ENCODE results near the gene CCDC174.
A peak's percentile ranks its signal among the peaks of the same experiment; 100 is the strongest.

Gene CCDC174

DNA sequence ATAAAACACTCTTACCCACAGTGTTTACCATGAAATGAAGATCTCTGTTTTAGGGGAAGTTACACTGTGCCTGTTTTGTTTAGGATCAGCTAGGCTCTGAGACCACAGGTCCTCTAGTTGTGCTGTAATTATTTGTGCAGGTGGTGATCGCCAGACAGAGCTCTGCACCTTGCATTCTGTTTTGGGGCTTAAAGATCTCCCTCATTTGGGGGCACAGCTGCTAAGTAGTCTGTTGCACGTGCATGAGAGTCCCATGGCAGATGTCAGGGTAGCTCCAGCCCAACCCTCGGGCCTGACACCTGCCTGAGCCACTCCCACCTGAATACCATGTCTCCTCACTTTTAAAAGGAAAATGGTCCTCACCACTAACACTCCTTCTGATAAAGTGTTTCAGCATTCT is 35.8 kb downstream of the CCDC174 start:
- H3K36me3 Mint-ChIP-seq = peaks cover 2 to 15% of the 10 kb centered on the region in 2 donors
- H3K9me3 Mint-ChIP-seq = peaks cover 0 to 1% of the 10 kb centered on the region in 2 donors
- no peaks in the 10 kb centered on the region for H3K27me3 Mint-ChIP-seq
- ATAC-seq (replicated peaks) (no peak), DNase-seq (no peak)
- no peak overlapping the region for H3K4me3 Mint-ChIP-seq
- H3K4me1 Mint-ChIP-seq = peaks cover 39 to 61% of the 10 kb centered on the region in 2 donors
- no peak overlapping the region for H3K27ac Mint-ChIP-seq

DNA sequence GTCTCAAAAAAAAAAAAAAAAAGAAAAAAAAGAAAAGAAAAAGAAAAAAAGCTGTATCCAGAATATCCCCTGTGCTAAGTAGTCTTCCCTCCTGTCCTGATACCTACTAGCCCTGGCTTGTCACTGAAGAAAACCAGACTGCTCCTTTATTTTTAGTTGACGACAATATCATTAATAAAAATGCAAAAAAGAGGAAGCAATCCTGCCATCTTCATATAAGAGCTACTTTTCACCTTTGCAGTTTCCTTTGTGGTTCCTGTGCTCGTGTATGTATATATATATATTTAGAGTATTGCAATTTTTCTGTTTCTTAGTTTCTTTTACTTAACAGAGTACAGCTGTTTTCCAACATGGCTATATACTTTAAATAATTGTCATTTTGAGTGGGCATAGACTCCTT is 37.0 kb downstream of the CCDC174 start:
- peaks cover 4 to 17% of the 10 kb centered on the region in 2 donors for H3K36me3 Mint-ChIP-seq
- peak; percentile 28 to 33 for ATAC-seq (replicated peaks)
- H3K4me1 Mint-ChIP-seq = peaks cover 40 to 61% of the 10 kb centered on the region in 2 donors
- H3K9me3 Mint-ChIP-seq = peaks cover 5 to 6% of the 10 kb centered on the region in 2 donors
- H3K27me3 Mint-ChIP-seq = no peaks in the 10 kb centered on the region
- H3K4me3 Mint-ChIP-seq = peak overlapping the region; percentile 44 to 50
- peak overlapping the region; percentile 72 for H3K27ac Mint-ChIP-seq
- DNase-seq = no peak

DNA sequence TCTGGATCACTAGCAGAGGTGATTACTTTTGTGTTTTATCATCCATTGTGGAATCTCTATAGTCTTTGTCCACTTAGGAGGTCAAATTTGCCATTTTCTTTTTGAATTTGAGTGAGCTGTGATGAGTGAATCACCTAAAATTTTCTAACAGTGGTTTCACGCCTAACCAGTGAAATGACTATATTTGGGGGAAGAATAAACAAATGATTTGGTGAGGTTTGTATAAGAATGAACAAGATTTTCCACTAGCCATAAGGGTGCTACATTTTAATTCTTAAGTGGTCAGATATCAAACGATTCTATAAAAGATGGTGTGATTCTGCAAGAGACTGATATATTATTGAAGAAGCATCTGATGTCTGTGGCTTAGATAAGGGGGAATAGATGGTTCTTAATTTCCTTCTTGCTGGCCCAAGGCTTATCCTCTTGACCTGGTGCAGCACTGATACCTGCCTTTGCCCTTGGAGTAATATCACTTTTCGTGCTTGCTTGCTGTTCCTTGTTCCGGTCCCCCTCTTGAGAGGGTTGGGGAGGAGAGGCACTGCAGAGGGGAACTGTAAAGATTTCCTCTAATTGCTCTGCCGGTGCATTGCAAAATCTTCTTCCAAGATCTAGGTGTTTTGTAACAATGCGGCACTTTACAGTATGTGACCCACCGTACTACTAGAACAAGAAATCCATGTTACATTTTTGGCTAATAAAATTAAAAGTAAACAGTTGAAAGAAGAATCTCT is 37.9 kb downstream of the CCDC174 start:
- H3K27me3 Mint-ChIP-seq = no peaks in the 10 kb centered on the region
- H3K4me1 Mint-ChIP-seq = peaks cover 39 to 61% of the 10 kb centered on the region in 2 donors
- peaks cover 7 to 10% of the 10 kb centered on the region in 2 donors for H3K9me3 Mint-ChIP-seq
- DNase-seq (no peak), ATAC-seq (replicated peaks) (peak; percentile 37 to 41)
- peak overlapping the region; percentile 72 for H3K27ac Mint-ChIP-seq
- H3K4me3 Mint-ChIP-seq = peak overlapping the region; percentile 44 to 46
- peaks cover 9 to 22% of the 10 kb centered on the region in 2 donors for H3K36me3 Mint-ChIP-seq

DNA sequence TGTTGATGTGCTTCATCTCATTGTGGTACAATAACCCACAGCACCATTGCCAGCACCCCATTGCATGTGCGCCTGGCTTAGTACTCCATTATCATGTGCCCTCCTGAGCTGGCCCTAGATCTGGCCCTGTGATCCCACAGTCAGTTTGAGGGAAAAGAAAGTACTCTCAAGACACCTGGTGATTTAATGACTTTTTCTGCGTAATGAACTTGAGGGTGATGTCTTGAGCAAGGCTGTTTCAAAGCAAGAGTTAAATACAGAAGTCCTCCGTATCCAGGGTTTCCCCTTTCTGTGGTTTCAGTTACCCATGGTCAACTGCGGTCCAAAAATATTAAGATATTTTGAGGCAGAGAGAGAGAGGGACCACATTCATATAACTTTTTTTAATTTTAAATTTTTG is 39.7 kb downstream of the CCDC174 start:
- Mint-ChIP-seq H3K36me3 (peaks cover 9 to 22% of the 10 kb centered on the region in 2 donors), H3K27ac (peak overlapping the region; percentile 90), H3K4me1 (peaks cover 34 to 48% of the 10 kb centered on the region in 2 donors), H3K4me3 (peak overlapping the region; percentile 37 to 76), H3K27me3 (no peaks in the 10 kb centered on the region), H3K9me3 (peaks cover 8 to 14% of the 10 kb centered on the region in 2 donors)
- ATAC-seq (replicated peaks) (peak; percentile 80 to 81), DNase-seq (peak; percentile 37)

DNA sequence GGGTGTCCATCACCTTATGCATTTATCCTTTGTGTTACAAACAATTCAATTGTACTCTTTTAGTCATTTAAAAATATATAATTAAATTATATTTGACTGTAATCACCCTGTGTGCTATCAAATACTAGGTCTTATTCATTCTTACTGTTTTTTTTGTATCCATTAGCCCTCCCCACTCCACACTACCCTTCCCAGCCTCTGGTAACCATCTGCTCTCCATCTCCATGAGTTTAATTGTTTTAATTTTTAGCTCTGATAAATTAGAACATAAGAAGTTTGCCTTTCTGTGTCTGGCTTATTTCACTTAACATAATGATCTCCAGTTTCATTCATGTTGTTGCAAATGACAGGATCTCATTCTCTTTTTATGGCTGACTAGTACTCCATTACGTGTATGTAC is 40.2 kb downstream of the CCDC174 start:
- peaks cover 9 to 22% of the 10 kb centered on the region in 2 donors for H3K36me3 Mint-ChIP-seq
- peaks cover 8 to 14% of the 10 kb centered on the region in 2 donors for H3K9me3 Mint-ChIP-seq
- peak overlapping the region; percentile 90 for H3K27ac Mint-ChIP-seq
- ATAC-seq (replicated peaks) (peak; percentile 70 to 81), DNase-seq (no peak)
- H3K27me3 Mint-ChIP-seq = no peaks in the 10 kb centered on the region
- peaks cover 34 to 48% of the 10 kb centered on the region in 2 donors for H3K4me1 Mint-ChIP-seq
- peak overlapping the region; percentile 14 to 55 for H3K4me3 Mint-ChIP-seq

DNA sequence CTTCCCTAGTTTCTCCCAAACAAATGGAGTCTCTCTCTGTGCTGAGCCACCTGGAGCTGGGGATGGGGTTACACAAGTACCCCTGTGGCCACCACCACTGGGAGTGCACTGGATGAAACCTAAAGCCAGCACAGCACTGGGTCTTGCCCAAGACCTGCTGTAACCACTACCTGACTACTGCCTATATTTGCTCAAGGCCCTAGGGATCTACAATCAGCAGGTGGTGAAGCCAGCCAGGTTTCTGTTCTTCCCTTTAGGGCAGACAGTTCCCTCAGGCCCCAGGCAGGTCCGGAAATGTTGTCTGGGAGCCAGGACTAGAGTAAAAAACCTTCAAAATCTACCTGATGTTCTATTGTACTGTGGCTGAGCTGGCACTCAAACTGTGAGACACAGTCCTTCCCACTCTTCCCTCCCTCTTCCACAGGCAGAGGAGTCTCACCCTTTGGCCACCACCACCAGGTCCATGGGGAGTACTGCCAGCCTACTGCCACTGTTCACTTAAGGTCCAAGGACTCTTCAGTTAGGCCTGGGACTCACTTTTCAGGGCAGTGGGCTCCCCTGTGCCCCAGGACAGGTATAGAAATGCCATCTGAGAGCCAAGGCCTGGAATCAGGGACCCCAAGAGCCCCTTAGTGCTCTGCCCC is 47.2 kb downstream of the CCDC174 start:
- H3K36me3 Mint-ChIP-seq = peaks cover 4 to 21% of the 10 kb centered on the region in 2 donors
- no peaks in the 10 kb centered on the region for H3K4me1 Mint-ChIP-seq
- H3K27ac Mint-ChIP-seq = peak overlapping the region; percentile 47
- H3K9me3 Mint-ChIP-seq = peaks cover 5 to 13% of the 10 kb centered on the region in 2 donors
- ATAC-seq (replicated peaks) (no peak), DNase-seq (no peak)
- no peaks in the 10 kb centered on the region for H3K27me3 Mint-ChIP-seq
- H3K4me3 Mint-ChIP-seq = no peak overlapping the region

DNA sequence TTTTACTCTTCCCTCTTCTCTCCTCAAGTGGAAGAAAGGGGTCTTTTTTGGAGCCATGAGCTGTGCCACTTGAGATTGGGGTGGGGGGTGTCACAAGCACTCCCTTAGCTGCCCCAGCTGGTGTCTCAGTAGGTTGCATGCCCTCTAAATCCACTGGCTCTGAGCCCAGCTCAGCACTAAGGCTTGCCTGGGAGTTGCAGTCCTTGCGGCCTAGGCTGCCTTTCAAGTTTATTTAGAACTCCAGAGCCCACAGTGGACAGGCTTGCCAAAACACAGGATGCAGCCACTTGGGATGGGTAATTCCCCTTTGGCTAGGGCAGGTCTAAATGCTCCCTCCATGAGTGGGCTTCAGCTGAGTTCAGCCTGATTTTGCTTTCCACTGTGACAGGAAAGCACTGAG is 48.1 kb downstream of the CCDC174 start:
- H3K9me3 Mint-ChIP-seq = peaks cover 4 to 5% of the 10 kb centered on the region in 2 donors
- no peaks in the 10 kb centered on the region for H3K4me1 Mint-ChIP-seq
- DNase-seq = no peak
- no peak for ATAC-seq (replicated peaks)
- H3K27me3 Mint-ChIP-seq = no peaks in the 10 kb centered on the region
- no peak overlapping the region for H3K27ac Mint-ChIP-seq
- H3K36me3 Mint-ChIP-seq = peaks cover 0 to 16% of the 10 kb centered on the region in 2 donors
- H3K4me3 Mint-ChIP-seq = no peak overlapping the region

DNA sequence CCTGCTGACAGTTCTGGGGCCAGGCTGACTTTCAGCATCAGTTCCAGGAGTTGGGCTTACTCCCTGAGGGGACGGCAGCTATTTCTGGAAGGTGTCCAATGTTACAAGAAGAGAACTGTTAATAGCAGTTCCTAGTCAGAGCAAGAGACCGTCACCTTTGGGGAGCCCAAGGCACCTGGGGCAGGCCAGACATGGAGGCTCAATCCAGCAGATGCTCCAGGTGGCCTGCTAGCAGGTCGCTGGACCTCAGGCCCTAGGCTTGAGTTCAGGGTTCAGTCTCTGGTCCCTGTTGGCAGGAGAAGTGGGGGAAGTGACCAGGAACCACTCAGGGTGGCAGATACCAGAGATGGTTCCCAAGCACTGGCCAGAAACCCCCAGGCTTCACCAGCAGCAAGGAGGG is 49.3 kb downstream of the CCDC174 start:
- Mint-ChIP-seq H3K4me3 (no peak overlapping the region), H3K36me3 (peaks cover 0 to 16% of the 10 kb centered on the region in 2 donors), H3K9me3 (peaks cover 3 to 4% of the 10 kb centered on the region in 2 donors), H3K4me1 (no peaks in the 10 kb centered on the region), H3K27me3 (no peaks in the 10 kb centered on the region), H3K27ac (no peak overlapping the region)
- no peak for ATAC-seq (replicated peaks)
- no peak for DNase-seq

DNA sequence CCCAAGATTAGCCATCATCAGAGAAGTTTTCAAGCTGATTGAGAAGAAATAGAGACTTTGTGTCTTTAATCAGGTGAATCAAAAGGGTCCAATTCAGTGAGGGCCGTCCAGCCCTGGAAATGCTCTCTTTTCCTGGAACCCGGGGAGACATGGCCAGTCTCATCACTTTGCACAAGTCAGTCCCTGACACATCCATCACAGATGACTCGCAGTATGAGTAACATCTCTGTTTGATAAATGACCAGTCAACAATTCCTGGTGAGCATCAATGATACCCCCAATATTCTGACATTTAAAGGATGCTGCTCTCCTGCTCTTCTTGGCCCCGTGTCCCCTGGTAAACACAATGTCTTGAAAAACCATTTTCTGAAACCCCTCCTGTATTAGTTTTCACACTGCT is 50.1 kb downstream of the CCDC174 start:
- ATAC-seq (replicated peaks) = no peak
- Mint-ChIP-seq H3K4me1 (no peaks in the 10 kb centered on the region), H3K4me3 (no peak overlapping the region), H3K27me3 (no peaks in the 10 kb centered on the region), H3K36me3 (peaks cover 0 to 16% of the 10 kb centered on the region in 2 donors), H3K9me3 (peaks cover 3 to 4% of the 10 kb centered on the region in 2 donors), H3K27ac (no peak overlapping the region)
- DNase-seq = no peak

DNA sequence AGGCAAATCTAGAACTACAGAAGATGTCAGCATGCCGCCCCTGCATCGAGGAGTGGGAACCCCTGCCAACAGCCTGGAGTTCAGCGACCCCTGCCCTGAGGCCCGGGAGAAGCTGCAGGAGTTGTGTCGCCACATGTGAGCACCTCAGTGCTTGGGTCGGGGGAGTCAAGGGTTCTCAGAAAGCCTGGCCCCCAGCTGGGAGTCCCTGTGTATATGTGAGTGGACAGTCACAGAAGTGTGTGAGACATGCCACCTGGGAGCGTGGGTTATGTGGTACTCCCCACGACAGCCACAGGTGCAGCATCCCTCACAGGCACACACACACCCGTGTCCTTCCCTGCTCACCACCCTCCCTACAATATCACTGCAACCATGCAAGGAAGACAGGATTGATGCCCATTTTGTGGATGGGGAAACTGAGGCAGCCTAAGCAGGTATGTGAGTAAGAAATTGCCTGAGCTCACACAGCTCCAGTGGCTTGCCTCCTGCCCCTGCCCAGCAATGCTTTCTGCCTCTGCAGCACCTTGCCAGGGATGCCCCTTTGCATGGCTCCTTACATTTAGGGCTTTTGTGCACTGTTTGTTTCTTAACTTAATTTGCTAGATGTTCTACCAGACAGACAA is 51.7 kb downstream of the CCDC174 start:
- Mint-ChIP-seq H3K4me3 (no peak overlapping the region), H3K36me3 (peaks cover 0 to 8% of the 10 kb centered on the region in 2 donors), H3K27me3 (no peaks in the 10 kb centered on the region), H3K27ac (no peak overlapping the region), H3K4me1 (no peaks in the 10 kb centered on the region), H3K9me3 (peaks cover under 1% of the 10 kb centered on the region in 2 donors)
- DNase-seq = no peak
- ATAC-seq (replicated peaks) = no peak

DNA sequence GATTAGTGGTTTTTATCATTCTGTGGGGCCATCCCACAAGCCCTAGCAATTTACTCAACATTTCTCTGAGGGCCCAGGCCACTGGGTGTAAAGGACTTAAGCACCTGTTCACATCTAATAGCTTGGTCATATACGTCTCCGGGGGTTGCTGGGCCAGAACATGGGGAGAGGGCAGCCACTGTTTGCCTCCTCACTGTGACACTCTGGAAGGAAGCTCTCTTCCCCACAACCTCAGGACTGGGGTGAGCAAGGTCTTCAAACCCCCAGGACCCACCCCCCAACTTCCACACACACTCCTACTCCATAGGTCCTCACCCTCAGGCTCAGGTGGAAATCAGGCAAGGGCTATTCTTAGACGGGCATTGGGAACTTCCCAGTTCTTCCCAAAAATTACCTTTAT is 52.2 kb downstream of the CCDC174 start:
- no peak overlapping the region for H3K27ac Mint-ChIP-seq
- no peaks in the 10 kb centered on the region for H3K27me3 Mint-ChIP-seq
- H3K36me3 Mint-ChIP-seq = peaks cover 0 to 3% of the 10 kb centered on the region in 2 donors
- H3K4me1 Mint-ChIP-seq = no peaks in the 10 kb centered on the region
- H3K4me3 Mint-ChIP-seq = no peak overlapping the region
- no peak for ATAC-seq (replicated peaks)
- H3K9me3 Mint-ChIP-seq = no peaks in the 10 kb centered on the region
- DNase-seq = no peak

DNA sequence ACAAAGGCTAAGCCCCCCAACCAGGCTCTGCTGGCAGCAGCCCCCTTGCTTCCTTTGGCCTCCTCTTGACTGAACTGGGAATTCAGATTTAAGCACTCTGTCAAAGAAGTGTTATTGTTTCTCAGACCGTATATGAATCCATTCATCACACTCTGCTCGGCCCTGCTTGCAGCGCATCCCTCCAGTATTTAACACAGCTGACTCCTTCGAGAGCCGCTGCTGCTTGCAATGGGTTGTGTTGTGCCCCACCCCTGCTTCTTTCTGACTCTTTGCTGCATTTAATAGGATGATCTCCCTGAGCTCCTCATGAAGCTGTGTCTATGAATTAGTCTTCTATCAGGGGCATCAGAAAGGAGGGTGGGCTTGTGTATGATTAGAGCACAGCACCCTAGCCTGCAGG is 54.5 kb downstream of the CCDC174 start:
- no peak overlapping the region for H3K4me3 Mint-ChIP-seq
- H3K27me3 Mint-ChIP-seq = no peaks in the 10 kb centered on the region
- no peak for ATAC-seq (replicated peaks)
- peaks cover 2 to 9% of the 10 kb centered on the region in 2 donors for H3K36me3 Mint-ChIP-seq
- peaks cover 3 to 7% of the 10 kb centered on the region in 2 donors for H3K9me3 Mint-ChIP-seq
- H3K27ac Mint-ChIP-seq = no peak overlapping the region
- no peaks in the 10 kb centered on the region for H3K4me1 Mint-ChIP-seq
- no peak for DNase-seq

DNA sequence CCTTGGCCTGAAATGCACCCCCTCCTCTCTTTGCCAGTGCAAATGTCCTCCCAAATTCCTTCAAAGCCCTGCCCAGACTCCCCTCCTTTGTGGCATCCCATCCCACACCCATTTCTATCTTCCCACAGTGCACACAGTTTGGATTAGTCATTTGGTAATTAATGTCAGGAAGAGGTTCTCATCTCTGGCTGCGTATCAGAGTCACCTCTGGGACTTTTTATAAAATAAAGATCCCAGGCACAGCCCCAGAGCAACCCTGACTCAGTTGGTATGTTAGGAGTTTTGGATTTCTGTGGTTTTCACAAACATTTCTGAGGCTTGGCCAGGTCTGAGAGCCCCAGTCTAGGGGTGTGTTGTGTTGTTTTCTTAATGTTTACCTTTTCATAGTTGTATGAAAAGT is 65.0 kb downstream of the CCDC174 start:
- H3K36me3 Mint-ChIP-seq = peaks cover 3 to 16% of the 10 kb centered on the region in 2 donors
- peaks cover 0 to 6% of the 10 kb centered on the region in 2 donors for H3K27me3 Mint-ChIP-seq
- H3K9me3 Mint-ChIP-seq = peaks cover 5% of the 10 kb centered on the region in 2 donors
- H3K4me1 Mint-ChIP-seq = peaks cover 8 to 14% of the 10 kb centered on the region in 2 donors
- DNase-seq = no peak
- H3K4me3 Mint-ChIP-seq = no peak overlapping the region
- no peak overlapping the region for H3K27ac Mint-ChIP-seq
- no peak for ATAC-seq (replicated peaks)

DNA sequence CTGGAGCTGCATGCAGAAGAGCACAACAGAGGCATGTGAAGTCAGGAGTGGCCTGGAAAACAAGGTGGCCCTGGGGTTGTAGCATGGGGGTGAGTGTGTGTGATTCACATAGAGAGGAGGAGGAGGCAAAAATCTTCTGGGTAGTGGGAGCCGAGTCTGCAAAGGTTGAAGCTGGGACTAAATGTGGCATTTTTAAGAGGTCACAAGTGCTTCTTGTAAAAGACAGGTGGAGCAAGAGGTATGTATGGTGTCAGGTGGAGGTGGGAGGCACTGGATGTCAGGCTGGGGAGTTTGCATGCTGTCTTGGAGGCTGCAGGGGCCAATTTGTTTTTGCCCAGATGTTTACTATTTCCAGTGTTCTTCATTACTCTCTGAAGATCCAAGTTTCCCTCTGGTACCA is 65.7 kb downstream of the CCDC174 start:
- Mint-ChIP-seq H3K4me3 (no peak overlapping the region), H3K36me3 (peaks cover 3 to 21% of the 10 kb centered on the region in 2 donors), H3K9me3 (peaks cover 5% of the 10 kb centered on the region in 2 donors), H3K27ac (no peak overlapping the region), H3K4me1 (peaks cover 8 to 17% of the 10 kb centered on the region in 2 donors), H3K27me3 (peaks cover 0 to 6% of the 10 kb centered on the region in 2 donors)
- DNase-seq = no peak
- no peak for ATAC-seq (replicated peaks)
